Measurements from ENCODE around the gene OMP. TPM values are rescaled to one million over a fixed set of nuclear protein-coding genes. Genes with fewer than 3 reads are reported as not detected.

Gene OMP
- total and polyA plus RNA-seq, 8 donors, result 0.61 to 0.78 (median 0.69) TPM; not detected in 5

DNA sequence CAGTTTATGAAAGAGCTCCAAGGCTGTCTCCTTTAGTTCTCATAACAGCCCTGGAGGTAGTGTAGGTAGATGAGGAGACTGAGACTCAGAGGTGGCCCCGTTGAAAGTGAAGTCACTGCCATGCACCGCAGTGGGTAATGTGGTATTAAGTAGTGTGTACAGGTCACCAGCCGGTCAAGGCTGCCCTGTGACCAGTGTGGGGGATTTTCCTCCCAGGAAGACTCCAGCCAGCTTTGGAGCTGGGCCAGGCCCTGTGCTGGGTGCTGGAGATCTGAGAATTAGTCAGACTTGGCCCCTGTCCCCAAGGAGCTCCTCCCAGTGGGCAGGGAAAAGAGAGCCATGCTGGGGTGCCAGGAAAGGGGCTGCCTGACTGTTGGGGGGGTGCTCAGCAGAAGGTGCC lies 5.3 kb downstream of the OMP start:
- WGBS, 2 donors, result 20 to 36% methylated on average over 3 of the region's 3 CpGs
- H3K36me3 ChIP-seq, result no peaks in the 10 kb centered on the region
- no peaks in the 10 kb centered on the region for H3K27me3 ChIP-seq
- ATAC-seq (peak; percentile 58 to 87 (median 78)), FAIRE-seq (no peak), DNase-seq (peak in 5 of 6 donors; percentile 68 to 89 (median 85))
- TF ChIP-seq, protein P1, sequence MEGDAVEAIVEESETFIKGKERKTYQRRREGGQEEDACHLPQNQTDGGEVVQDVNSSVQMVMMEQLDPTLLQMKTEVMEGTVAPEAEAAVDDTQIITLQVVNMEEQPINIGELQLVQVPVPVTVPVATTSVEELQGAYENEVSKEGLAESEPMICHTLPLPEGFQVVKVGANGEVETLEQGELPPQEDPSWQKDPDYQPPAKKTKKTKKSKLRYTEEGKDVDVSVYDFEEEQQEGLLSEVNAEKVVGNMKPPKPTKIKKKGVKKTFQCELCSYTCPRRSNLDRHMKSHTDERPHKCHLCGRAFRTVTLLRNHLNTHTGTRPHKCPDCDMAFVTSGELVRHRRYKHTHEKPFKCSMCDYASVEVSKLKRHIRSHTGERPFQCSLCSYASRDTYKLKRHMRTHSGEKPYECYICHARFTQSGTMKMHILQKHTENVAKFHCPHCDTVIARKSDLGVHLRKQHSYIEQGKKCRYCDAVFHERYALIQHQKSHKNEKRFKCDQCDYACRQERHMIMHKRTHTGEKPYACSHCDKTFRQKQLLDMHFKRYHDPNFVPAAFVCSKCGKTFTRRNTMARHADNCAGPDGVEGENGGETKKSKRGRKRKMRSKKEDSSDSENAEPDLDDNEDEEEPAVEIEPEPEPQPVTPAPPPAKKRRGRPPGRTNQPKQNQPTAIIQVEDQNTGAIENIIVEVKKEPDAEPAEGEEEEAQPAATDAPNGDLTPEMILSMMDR (IDR thresholded peaks at IDR 0.05), result no peak
- no peaks in the 10 kb centered on the region for H3K9me3 ChIP-seq
- H3K4me1 ChIP-seq, result peaks cover 0 to 24% (median 0%) of the 10 kb centered on the region in 3 donors
- intact Hi-C loops (cut with DNase I), result no loop called here
- H3K4me3 ChIP-seq, result no peak overlapping the region
- H3K27ac ChIP-seq, result peak overlapping the region in 2 of 4 donors; percentile 57 to 66

DNA sequence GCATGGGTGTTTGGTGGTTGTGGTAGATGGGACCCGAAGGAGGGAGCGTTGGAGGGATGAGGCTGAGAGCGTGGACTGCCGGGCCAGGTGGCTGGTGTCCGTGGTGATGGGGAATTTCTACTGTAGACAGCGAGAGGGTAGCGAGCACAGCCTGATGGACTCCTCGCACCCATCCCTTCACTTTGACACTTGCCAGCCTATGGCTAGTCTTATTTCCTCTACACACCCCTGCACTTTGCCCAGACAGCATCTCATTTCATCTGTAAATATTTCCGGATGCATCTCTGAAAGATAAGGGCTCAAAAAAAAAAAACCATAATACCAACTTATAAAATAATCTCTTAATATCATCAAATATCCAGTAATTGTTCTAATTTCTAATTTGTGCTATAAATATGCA lies 5.8 kb downstream of the OMP start:
- TF ChIP-seq, protein P1 (IDR thresholded peaks at IDR 0.05), result no peak
- Histone ChIP-seq H3K4me1 (peaks cover 0 to 24% (median 0%) of the 10 kb centered on the region in 3 donors), H3K27me3 (no peaks in the 10 kb centered on the region), H3K27ac (peak overlapping the region in 1 of 4 donors; percentile 57), H3K4me3 (no peak overlapping the region), H3K36me3 (no peaks in the 10 kb centered on the region), H3K9me3 (no peaks in the 10 kb centered on the region)
- intact Hi-C loops (cut with DNase I), result no loop called here
- 83 to 90% methylated on average over 9 of the region's 9 CpGs for WGBS, 2 donors
- DNase-seq (no peak), ATAC-seq (no peak), FAIRE-seq (no peak)

DNA sequence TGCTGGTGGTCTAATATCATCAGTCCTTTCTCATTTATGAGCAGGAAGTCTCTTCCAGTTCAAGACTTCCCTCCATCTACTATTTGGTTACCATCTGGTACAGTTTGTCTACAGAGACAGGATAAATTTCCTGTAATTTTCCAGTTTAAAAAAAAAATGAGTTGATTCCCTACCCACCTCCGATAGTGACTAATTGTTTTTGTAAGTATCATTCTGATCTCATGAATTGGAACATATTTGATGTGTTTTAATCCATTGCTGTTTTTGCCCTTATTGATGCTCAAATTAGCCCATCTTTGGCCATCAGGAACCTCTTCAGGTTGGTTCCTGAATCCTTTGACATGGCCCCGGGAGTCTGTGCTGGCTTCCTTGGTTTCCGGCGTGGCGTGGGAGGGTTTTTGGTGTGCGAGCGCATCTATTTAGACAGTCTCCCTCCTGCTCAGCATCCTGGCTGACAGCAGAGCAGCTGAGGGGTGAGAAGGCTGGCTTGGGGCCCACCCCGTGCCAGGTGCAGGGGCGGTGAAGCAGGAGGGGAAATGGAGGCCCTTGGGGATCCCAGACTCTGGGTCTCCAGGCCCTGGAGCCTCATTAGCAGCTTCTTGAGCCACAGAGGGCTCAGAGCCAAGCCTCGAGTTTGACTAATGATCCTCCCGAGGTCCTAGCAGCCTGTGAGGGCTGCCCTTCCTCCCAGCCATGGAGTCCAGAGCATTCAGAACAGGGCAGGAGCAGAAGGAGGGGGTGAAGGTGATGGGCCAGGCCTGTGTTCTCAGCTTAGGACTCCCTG lies 6.8 kb downstream of the OMP start:
- 74 to 75% methylated on average over 11 of the region's 11 CpGs for WGBS, 2 donors
- Histone ChIP-seq H3K27ac (no peak overlapping the region), H3K36me3 (no peaks in the 10 kb centered on the region), H3K4me3 (no peak overlapping the region), H3K4me1 (peaks cover 0 to 24% (median 0%) of the 10 kb centered on the region in 3 donors), H3K9me3 (no peaks in the 10 kb centered on the region), H3K27me3 (no peaks in the 10 kb centered on the region)
- DNase-seq (peak in 2 of 6 donors; percentile 21 to 22), FAIRE-seq (no peak), ATAC-seq (no peak)
- TF ChIP-seq, protein P1 (IDR thresholded peaks at IDR 0.05), result no peak
- intact Hi-C loops (cut with DNase I), result loop anchor here in 1 of 3 donors (5.0 kb wide), 1 partner anchor 62 kb away; no protein-coding TSS in a partner anchor

DNA sequence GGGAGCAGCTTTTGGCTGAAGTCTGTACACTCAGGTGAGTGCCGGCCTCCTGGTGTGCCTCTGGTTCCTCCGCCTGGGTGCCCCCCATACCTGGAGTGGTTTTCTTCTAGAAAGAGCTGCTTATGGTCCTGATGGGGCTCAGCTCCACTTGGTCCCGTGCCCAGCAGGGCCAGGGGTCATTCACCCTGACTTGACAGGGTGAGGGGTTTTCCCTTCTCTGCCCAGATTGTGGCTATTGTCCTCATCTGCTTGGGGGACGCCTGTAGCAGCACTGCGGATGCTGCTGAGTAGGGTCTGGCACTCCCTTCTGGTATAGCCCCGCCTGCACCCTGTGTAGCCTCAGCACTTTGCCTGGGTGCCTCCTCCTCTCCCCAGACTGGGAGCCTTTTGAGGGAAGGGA lies 8.2 kb downstream of the OMP start:
- Histone ChIP-seq H3K9me3 (no peaks in the 10 kb centered on the region), H3K36me3 (no peaks in the 10 kb centered on the region), H3K27ac (no peak overlapping the region), H3K4me3 (no peak overlapping the region), H3K4me1 (peaks cover 0 to 24% (median 0%) of the 10 kb centered on the region in 3 donors), H3K27me3 (no peaks in the 10 kb centered on the region)
- ATAC-seq (no peak), FAIRE-seq (no peak), DNase-seq (peak in 2 of 6 donors; percentile 21 to 30)
- 79 to 83% methylated on average over 6 of the region's 6 CpGs for WGBS, 2 donors
- intact Hi-C loops (cut with DNase I), result loop anchor here in 1 of 3 donors (5.0 kb wide), 1 partner anchor 64 kb away; no protein-coding TSS in a partner anchor
- TF ChIP-seq, protein P1 (IDR thresholded peaks at IDR 0.05), result no peak

DNA sequence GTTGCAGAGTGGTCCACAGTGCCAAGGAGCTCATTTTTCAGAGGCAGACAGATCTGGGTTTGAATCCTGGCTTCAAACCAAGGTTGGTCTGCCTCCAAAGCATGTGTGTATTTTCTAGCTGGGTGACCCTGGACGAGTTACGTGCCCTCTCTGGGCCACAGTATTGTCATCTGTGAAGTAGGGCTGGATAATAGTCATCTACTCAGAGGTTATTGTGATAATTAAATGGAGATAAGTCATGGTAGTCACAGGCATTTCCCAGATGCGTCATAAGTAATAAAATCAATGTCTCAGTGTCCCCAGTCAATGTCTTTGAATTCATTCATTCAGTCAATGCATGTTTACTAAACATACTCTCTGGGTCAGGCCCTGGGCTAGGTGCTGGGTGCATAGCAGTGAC lies 8.6 kb downstream of the OMP start:
- intact Hi-C loops (cut with DNase I), result loop anchor here in 1 of 3 donors (5.0 kb wide), 1 partner anchor 64 kb away; no protein-coding TSS in a partner anchor
- Histone ChIP-seq H3K4me1 (peaks cover 0 to 20% (median 0%) of the 10 kb centered on the region in 3 donors), H3K9me3 (no peaks in the 10 kb centered on the region), H3K4me3 (no peak overlapping the region), H3K27me3 (no peaks in the 10 kb centered on the region), H3K36me3 (no peaks in the 10 kb centered on the region), H3K27ac (no peak overlapping the region)
- no peak for DNase-seq
- TF ChIP-seq, protein P1 (IDR thresholded peaks at IDR 0.05), result no peak
- ATAC-seq, result no peak
- WGBS, 2 donors, result 69 to 72% methylated on average over 3 of the region's 3 CpGs
- FAIRE-seq, result no peak
